ENCODE data around the gene KRT34.

- TF ChIP-seq CTCF (IDR thresholded peaks at IDR 0.05) (no peak), POLR2A (IDR thresholded peaks at IDR 0.05) (no peak)
Observed at GRCh38 chr17:41391535-41391934, 9.4 kb upstream of the KRT34 start.

All from ovary (tissue), 3 donors.